H9 (cell line): ENCODE data around the gene ORC1. TPM values are rescaled to one million over a fixed set of nuclear protein-coding genes. Genes with fewer than 3 reads are reported as not detected.

Experiments
- DNase-seq: peaks from one replicate; pipeline ENCODE4 v3.0.0-alpha.2; 2017
- H2AFZ ChIP-seq: one replicate; pipeline ENCODE4 v1.6.1; 2013; ENCODE audit warnings: mild to moderate bottlenecking, low read length, control low read depth, moderate library complexity
- H2AK5ac ChIP-seq: 2 replicates; pipeline ENCODE4 v1.6.1; 2013; ENCODE audit warnings: low read length, control low read depth, mixed read lengths; ENCODE audit not compliant: insufficient read length
- H2BK120ac ChIP-seq: one replicate; pipeline ENCODE4 v1.6.1; 2013; ENCODE audit warnings: low read depth, mild to moderate bottlenecking, low read length, control low read depth, inconsistent platforms; ENCODE audit not compliant: poor library complexity, severe bottlenecking
- H2BK12ac ChIP-seq: 2 replicates; pipeline ENCODE4 v1.6.1; 2013; ENCODE audit warnings: low read length, control low read depth, mixed read lengths, low read depth; ENCODE audit not compliant: insufficient read length
- H2BK15ac ChIP-seq: 2 replicates; pipeline ENCODE4 v1.6.1; 2013; ENCODE audit warnings: low read depth, low read length, control low read depth
- H2BK20ac ChIP-seq: one replicate; pipeline ENCODE4 v1.6.1; 2013; ENCODE audit warnings: low read depth, mild to moderate bottlenecking, low read length, control low read depth, inconsistent platforms; ENCODE audit not compliant: poor library complexity, severe bottlenecking
- H2BK5ac ChIP-seq: 2 replicates; pipeline ENCODE4 v1.6.1; 2013; ENCODE audit warnings: low read length, control low read depth, mixed read lengths; ENCODE audit not compliant: insufficient read length
- H3K14ac ChIP-seq: 2 replicates; pipeline ENCODE4 v1.6.1; 2013; ENCODE audit warnings: low read length, control low read depth; ENCODE audit not compliant: insufficient read depth
- H3K18ac ChIP-seq: 2 replicates; pipeline ENCODE4 v1.6.1; 2013; ENCODE audit warnings: low read depth, mild to moderate bottlenecking, mixed read lengths, low read length, control low read depth; ENCODE audit not compliant: insufficient read length
- H3K23ac ChIP-seq: 2 replicates; pipeline ENCODE4 v1.6.1; 2013; ENCODE audit warnings: low read length, control low read depth, mixed read lengths, low read depth; ENCODE audit not compliant: insufficient read length
- H3K23me2 ChIP-seq: 2 replicates; pipeline ENCODE4 v1.6.1; 2013; ENCODE audit warnings: low read depth, mild to moderate bottlenecking, mixed read lengths, low read length, control low read depth; ENCODE audit not compliant: insufficient read length, poor library complexity, severe bottlenecking
- H3K27ac ChIP-seq: 2 replicates; pipeline ENCODE4 v1.5.1; 2013; ENCODE audit warnings: low read length, control low read depth, mixed read lengths, low read depth; ENCODE audit not compliant: insufficient read length
- H3K27me3 ChIP-seq: 2 replicates; pipeline ENCODE4 v1.6.1; 2013; ENCODE audit warnings: low read length, control low read depth, inconsistent platforms; ENCODE audit not compliant: insufficient read depth
- H3K4ac ChIP-seq: 2 replicates; pipeline ENCODE4 v1.6.1; 2013; ENCODE audit warnings: low read depth, mild to moderate bottlenecking, control low read depth, inconsistent platforms, low read length, moderate library complexity
- H3K4me1 ChIP-seq: 2 replicates; pipeline ENCODE4 v1.6.1; 2013; ENCODE audit warnings: low read length, control low read depth, inconsistent platforms; ENCODE audit not compliant: insufficient read depth
- H3K4me2 ChIP-seq: 2 replicates; pipeline ENCODE4 v1.6.1; 2013; ENCODE audit warnings: low read length, control low read depth, mixed read lengths; ENCODE audit not compliant: insufficient read length, insufficient read depth
- H3K56ac ChIP-seq: 2 replicates; pipeline ENCODE4 v1.6.1; 2013; ENCODE audit warnings: low read depth, mild to moderate bottlenecking, mixed read lengths, low read length, control low read depth; ENCODE audit not compliant: insufficient read length
- H3K79me1 ChIP-seq: 2 replicates; pipeline ENCODE4 v1.6.1; 2013; ENCODE audit warnings: low read depth, mild to moderate bottlenecking, moderate library complexity, low read length, control low read depth, inconsistent platforms; ENCODE audit not compliant: insufficient read depth, poor library complexity, severe bottlenecking
- H3K79me2 ChIP-seq: 2 replicates; pipeline ENCODE4 v1.6.1; 2013; ENCODE audit warnings: low read length, control low read depth, inconsistent platforms; ENCODE audit not compliant: insufficient read depth
- H3K9ac ChIP-seq: 2 replicates; pipeline ENCODE4 v1.6.1; 2013; ENCODE audit warnings: low read length, control low read depth, mixed read lengths; ENCODE audit not compliant: insufficient read length; ENCODE audit errors: extremely low read depth
- H3K9me3 ChIP-seq: one replicate; pipeline ENCODE4 v1.6.1; 2013; ENCODE audit warnings: low read depth, low read length, inconsistent platforms; ENCODE audit not compliant: control insufficient read depth
- H3T11ph ChIP-seq: one replicate; pipeline ENCODE4 v1.6.1; 2013; ENCODE audit warnings: mild to moderate bottlenecking, low read length, control low read depth, inconsistent platforms
- H4K20me1 ChIP-seq: one replicate; pipeline ENCODE4 v1.6.1; 2013; ENCODE audit not compliant: control insufficient read depth, insufficient read length, insufficient read depth
- H4K5ac ChIP-seq: 2 replicates; pipeline ENCODE4 v1.6.1; 2013; ENCODE audit warnings: low read depth, mild to moderate bottlenecking, mixed read lengths, low read length, control low read depth; ENCODE audit not compliant: insufficient read length
- H4K8ac ChIP-seq: replicated peaks from 2 replicates; pipeline ENCODE4 v1.6.1; 2013; ENCODE audit warnings: low read length, control low read depth, mixed read lengths, low read depth; ENCODE audit not compliant: insufficient read length
- H4K91ac ChIP-seq: 2 replicates; pipeline ENCODE4 v1.6.1; 2013; ENCODE audit warnings: low read depth, mild to moderate bottlenecking, moderate library complexity, mixed read lengths, low read length, control low read depth; ENCODE audit not compliant: insufficient read length
- H3K27ac Mint-ChIP-seq, 3 experiments: 2 replicates in 2 of 3; 3 replicates in 1 of 3; pipeline ENCODE4 v1.8.0; 2020 to 2021; ENCODE audit warnings: mixed read lengths in 3 of 3, mild to moderate bottlenecking in 1 of 3, moderate library complexity in 1 of 3
- H3K27me3 Mint-ChIP-seq: 2 replicates; pipeline ENCODE4 v1.8.0; 2021; ENCODE audit warnings: low read depth, mild to moderate bottlenecking, moderate library complexity, mixed read lengths
- H3K36me3 Mint-ChIP-seq, 3 experiments: 2 replicates in 2 of 3; 3 replicates in 1 of 3; pipeline ENCODE4 v1.8.0; 2020 to 2021; ENCODE audit warnings: low read depth in 3 of 3, mixed read lengths in 3 of 3; ENCODE audit not compliant: insufficient read depth in 1 of 3
- H3K4me1 Mint-ChIP-seq, 2 experiments: 2 replicates each; pipeline ENCODE4 v1.8.0; 2020; ENCODE audit warnings: mixed read lengths in 2 of 2
- H3K4me3 Mint-ChIP-seq, 2 experiments: 2 replicates in 1 of 2; 3 replicates in 1 of 2; pipeline ENCODE4 v1.8.0; 2020 to 2021; ENCODE audit warnings: mild to moderate bottlenecking in 2 of 2, mixed read lengths in 2 of 2, moderate library complexity in 1 of 2
- H3K9me3 Mint-ChIP-seq, 2 experiments: 2 replicates in 1 of 2; 3 replicates in 1 of 2; pipeline ENCODE4 v1.8.0; 2020; ENCODE audit warnings: mild to moderate bottlenecking in 2 of 2, mixed read lengths in 2 of 2, moderate library complexity in 1 of 2
- CTCF ChIP-seq: fragments of 200-600 bp; sonication (generic); conservative IDR thresholded peaks from 3 replicates; pipeline ENCODE4 v1.8.0; 2021; ENCODE audit warnings: antibody characterized with exemption, mild to moderate bottlenecking
- WGBS: extraction: QIAGEN DNeasy Blood & Tissue Kit; methylation state at CpG from one replicate; pipeline ENCODE4 v1.1.7; 2013; ENCODE audit warnings: missing lambda C conversion rate, low lambda C conversion rate, mixed read lengths; ENCODE audit not compliant: insufficient read length; ENCODE audit errors: extremely low coverage; 5-methylcytosine and 5-hydroxymethylcytosine counted together
- total RNA-seq: library from RNA; stranded (reverse); gene quantifications from 2 replicates; pipeline ENCODE4 v1.2.1, GENCODE V29; 2021

ORC1 gene
- total RNA-seq, 1 experiment from 2014 or later, result 46.4 TPM

GRCh38 chr1:52427152-52427551, 22.9 kb upstream of the ORC1 start:
- Histone ChIP-seq H3K4me2 (no peak overlapping the region), H3K23ac (no peak overlapping the region), H3K9me3 (no peaks in the 10 kb centered on the region), H2BK12ac (no peak overlapping the region), H2BK15ac (no peak overlapping the region), H4K8ac (no peak overlapping the region), H4K91ac (no peak overlapping the region), H2BK5ac (no peak overlapping the region), H3K14ac (no peak overlapping the region), H3K79me2 (no peaks in the 10 kb centered on the region), H3K56ac (no peak overlapping the region), H3K4me1 (no peaks in the 10 kb centered on the region), H3K27ac (no peak overlapping the region), H2AK5ac (no peak overlapping the region), H3K4ac (no peak overlapping the region), H3K27me3 (no peaks in the 10 kb centered on the region), H3T11ph (no peak overlapping the region), H3K23me2 (no peaks in the 10 kb centered on the region), H4K20me1 (no peaks in the 10 kb centered on the region), H2AFZ (no peak overlapping the region), H2BK20ac (no peak overlapping the region), H4K5ac (no peak overlapping the region), H3K79me1 (no peaks in the 10 kb centered on the region), H3K9ac (no peak overlapping the region), H3K18ac (no peak overlapping the region), H2BK120ac (no peak overlapping the region)
- no peaks in the 10 kb centered on the region for H3K27me3 Mint-ChIP-seq
- TF ChIP-seq CTCF, result no peak
- no peak for DNase-seq
- peak overlapping the region in 1 of 3 experiments; percentile 26; a peak in 2 of 7 replicates for H3K27ac Mint-ChIP-seq
- no peak overlapping the region for H3K4me3 Mint-ChIP-seq
- no CpG with 5 or more reads among the region's 1 CpG for WGBS
- H3K9me3 Mint-ChIP-seq, result no peaks in the 10 kb centered on the region
- peaks cover 16 to 43% (median 36%) of the 10 kb centered on the region in 3 experiments; a peak in 6 of 7 replicates for H3K36me3 Mint-ChIP-seq
- peaks cover 7% of the 10 kb centered on the region in 2 experiments; a peak in 3 of 4 replicates for H3K4me1 Mint-ChIP-seq
